Limb (tissue), 2 donors: Measurements from ENCODE around the gene LCN10.
"Not testable (repeated sequence)": the region's sequence is repeated elsewhere in the genome, so short reads cannot be mapped to it uniquely, and the experiment has no call there.

Experiments used
- DNase-seq, 2 donors: peaks; one replicate each; pipeline ENCODE4 v3.0.0-alpha.2; 2016; ENCODE audit errors: extremely low spot score in 2 of 2

Gene LCN10

DNA sequence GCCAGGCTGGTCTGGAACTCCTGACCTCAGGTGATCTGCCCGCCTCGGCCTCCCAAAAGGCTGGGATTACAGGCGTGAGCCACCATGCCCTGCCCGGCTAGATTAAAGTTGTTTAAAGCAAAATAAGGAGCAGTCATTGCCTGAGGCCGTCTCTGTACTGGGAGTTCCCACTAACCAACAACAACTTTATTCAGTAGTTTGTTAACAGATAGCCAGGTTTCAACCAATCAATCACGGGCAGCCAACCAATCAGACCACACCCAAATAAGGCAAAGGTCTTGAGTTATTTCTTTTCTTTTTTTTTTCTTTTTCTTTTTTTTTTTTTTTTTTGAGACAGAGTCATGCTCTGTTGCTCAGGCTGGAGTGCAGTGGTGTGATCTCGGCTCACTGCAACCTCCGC, 38.0 kb downstream of the LCN10 start:
- DNase-seq = not testable (repeated sequence)

DNA sequence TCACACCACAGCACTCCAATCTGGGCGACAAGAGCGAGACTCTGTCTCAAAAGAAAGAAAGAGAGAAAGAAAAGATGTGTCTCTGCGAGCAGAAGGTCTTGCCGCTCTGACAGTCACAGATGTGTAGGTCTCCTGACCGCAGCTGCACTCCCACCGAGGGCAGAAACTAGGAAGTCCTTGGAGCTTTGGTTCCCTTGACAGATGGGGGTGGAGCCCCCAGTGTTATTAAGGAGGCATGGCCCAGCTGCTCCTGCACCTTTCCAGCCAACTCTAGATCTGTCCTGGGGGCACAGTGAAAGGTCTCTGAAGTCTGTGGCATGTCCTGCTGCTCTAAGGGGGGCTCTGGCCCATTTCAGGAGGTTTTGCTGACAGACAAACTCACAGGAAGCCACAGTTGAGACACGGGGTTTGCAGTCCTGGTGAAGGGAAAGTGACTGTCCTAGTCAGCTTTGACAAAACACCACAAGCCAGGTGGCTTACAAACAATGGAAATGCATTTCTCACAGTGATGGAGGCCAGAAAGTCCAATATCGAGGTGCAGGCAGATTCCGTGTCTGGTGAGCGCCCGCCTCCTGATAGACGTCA, 39.4 kb downstream of the LCN10 start:
- no peak for DNase-seq

DNA sequence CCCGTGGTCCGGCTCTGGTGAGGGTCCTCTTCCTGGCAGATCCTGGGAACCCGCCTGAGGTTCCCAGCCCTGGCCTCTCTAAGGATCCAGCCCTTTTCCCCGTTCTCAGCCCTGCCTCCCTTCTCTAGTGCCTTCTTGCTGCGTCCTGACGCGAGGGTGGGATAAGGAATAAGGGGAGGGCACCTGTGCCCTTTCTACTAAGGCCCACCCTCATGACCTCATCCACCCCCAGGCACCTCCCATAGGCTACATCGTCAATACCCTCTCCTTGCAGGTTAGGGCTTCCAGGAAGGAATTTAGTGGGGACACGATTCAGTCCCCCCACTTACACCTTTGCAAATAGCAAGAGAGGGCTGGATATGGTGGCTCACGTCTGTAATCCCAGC, 41.1 kb downstream of the LCN10 start:
- no peak for DNase-seq

DNA sequence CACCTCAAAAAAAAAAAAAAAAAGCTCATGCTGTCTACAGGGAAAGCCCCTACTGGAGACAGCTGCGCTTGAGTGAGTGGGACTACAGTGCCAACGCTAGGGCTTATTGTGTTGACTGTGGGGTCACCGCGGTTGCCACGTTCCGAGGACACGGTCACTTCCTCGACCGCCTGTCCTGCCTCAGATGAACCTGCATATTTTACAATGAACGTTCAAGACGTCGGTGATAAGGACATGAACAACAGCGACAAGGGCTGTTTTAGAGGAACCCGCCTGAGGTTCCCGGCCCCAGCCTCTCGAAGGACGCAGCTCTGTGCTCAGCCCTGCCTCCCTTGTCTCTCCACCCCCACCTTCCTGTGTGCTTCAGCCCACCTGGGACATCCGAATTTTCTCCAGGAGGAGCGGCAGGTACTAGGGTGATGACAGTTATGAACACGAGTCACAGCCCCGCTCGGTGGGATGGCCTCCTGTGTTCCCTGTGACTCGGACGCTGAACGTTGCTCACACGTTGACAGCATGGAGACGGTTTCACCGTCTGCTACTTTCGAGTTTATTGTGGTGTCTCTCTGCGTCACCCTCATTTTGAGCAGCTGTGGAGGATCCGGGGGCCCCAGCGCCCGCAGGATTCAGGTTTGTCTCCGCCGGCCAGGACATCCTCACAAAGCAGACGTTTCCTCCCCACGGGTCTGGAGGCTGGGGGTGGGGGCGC, 41.6 kb downstream of the LCN10 start:
- DNase-seq = no peak

DNA sequence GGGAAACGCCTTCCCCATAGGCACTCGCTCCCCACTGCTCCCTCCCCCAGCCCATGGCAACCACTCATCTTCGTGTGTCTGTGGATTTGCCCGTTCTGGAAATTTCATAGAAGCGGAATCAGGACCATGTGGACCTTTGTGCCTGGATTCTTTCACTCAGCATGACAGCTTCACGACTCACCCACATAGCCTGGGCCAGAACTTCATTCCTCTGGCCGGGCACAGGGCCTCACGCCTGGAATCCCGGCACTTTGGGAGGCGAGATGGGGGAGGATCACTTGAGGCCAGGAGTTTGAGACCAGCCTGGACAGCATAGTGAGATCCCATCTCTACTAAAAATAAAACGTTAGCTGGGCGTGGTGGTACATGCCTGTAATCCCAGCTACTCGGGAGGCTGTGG, 42.4 kb downstream of the LCN10 start:
- DNase-seq = no peak

DNA sequence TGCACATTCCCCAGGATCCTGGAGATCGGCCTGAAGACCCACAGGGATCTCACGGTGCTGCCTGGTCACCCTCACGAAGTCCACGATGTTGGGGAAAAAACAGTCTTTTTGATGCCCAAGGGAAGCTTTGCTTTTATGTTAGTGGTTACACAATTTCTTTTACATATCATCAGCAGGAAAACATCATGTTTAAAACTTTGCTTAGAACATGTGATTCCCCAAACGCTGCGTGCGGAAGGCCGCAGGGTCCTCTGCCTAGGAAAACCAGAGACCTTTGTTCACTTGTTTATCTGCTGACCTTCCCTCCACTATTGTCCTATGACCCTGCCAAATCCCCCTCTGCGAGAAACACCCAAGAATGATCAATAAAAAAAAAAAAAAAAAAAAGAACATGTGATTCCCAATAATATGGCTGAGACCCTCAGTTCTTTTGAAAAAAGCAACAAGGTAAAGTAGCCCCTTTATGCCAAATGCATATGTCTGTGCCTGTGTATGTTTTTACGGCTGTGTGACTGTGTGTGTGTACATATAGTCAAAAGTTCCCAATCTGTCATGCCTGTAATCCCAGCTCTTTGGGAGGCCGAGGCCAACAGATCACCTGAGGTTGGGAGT, 44.0 kb downstream of the LCN10 start:
- DNase-seq = no peak

DNA sequence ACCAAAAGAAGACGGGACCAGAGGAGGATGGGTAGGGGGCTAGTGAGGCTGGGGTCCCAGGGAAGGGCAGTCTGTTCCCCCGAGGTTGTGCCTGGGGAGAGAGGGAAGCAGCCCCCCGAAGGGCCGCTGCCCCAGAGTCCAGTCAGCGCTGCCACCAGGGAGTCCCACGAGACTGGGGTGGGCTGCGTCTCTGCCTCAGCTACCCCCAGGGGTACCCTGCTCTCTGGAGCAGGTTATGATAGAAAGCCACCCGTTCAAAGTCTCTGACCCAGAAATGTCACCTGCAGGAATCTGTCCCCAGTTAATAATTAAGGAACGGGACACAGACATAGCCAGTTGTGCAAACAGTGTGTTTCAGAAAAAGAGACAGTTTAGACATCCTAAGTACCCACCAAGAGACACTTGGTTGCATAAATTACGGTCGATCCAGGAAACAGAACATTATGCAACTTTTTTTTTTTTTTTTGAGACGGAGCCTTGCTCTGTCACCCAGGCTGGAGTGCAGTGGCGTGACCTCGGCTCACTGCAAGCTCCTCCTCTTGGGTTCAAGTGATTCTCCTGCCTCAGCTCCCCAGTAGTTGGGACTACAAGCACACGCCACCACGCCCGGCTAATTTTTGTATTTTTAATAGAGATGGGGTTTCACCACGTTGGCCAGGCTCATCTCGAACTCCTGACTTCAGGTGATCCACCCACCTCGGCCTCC, 44.8 kb downstream of the LCN10 start:
- no peak for DNase-seq

DNA sequence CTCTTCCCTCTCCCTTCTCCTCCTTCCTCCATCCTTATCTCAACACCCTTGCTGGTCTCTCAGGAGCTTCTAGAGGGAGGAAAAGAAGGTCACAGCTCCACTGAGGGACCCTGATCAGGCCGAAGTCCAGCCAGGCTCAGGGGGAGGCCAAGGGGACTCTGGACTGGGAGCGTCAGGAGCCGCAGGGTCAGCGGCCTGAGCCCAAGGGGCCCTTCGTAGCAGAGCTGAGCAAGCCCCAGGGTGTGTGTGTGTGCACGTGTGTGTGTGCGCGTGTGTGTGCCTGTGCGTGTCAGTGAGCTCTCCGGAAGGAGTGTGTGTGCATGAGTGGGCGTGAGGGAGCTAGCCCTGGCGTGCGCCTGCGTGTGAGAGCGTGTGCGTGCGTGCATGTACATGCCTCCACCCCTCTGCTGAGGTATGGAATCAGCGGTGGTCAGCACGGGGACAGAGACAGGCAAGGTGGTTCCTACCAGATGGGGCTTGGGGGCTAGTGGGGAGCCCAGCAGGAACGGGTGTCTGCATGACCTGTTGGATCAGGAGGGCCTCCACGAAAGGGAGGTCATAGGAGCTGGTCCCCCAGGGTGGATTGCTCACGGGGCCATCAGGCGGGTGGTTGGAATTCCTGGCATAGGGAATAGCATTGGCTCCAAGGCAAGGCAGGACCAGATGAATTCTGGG, 45.5 kb downstream of the LCN10 start:
- no peak for DNase-seq

DNA sequence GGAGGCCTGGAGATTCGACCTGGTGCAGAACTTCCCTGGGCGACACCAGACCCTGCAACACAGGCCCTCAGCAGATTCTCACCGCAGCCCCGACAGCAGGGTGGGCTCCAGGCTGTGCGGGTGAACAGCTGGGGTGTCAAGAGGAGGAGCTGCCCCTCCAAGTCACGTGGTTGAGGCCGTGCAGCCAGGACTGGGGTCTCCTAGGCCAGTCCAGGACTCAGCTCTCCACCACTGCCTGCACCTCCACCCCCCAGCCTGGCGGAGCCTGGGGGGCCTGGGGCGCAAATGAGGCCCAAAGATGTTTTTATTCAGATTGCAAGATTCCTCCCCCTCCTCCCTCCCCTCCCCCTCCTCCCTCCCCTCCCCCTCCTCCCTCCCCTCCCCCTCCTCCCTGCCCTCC, 46.2 kb downstream of the LCN10 start:
- peak in 1 of 2 donors; percentile 58 for DNase-seq

DNA sequence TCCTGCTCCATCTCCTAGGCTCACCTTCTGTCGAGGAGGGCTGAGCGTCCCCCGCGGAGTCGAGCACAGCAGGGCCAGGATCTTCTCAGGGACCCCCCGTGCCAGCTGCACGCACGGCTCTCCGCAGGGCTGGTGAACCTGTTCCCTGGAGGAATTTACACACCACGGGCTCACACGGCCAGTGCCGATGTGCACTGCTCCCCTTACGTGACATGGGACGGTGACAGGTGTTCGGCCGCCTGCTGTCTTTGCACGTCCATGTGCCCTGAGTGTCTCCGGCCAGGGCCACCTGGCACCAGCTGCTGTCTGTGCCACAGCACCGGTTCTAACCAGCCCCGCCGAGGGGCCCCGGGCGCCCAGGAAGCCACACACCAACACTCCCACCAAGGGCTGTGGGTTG, 46.8 kb downstream of the LCN10 start:
- DNase-seq = no peak

DNA sequence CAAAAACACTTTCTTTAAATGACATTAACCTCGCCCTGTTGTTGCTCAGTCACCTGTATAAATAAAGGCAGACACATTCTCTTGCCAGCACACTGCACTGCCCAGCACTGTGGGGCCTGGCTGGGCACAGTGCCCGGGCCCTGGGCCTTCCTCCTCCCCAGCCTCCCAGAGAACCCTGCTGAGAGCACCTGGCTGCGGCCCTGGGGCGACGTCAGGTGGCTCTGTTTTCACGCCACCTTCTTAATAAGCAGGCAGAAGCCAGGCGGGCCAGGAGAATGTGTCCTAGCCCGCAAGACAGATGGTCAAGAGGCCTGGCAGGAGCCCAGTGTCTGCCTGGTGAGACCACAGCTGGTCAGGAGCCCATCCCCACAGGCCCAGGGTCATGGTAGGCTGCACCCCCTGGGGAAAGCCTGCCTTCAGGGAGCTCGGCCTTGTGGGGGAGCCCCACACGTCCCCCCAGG, 47.3 kb downstream of the LCN10 start:
- DNase-seq = no peak

DNA sequence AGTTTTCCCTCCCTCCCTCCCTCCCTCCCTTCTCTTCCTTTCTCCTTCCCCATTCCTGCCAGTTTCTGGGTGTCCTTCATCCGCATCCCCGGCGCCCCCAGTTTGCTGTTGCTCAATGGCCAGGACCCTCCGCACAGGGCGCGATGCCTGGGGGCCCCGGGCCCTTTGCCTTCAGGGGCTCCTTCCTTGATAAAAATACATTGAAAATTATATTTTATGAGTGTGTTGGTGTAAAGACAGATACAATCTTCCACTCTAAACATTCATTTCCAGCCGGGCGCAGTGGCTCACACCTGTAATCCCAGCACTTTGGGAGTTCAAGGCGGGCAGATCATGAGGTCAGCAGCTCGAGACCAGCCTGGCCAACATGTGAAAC, 47.9 kb downstream of the LCN10 start:
- DNase-seq = no peak

DNA sequence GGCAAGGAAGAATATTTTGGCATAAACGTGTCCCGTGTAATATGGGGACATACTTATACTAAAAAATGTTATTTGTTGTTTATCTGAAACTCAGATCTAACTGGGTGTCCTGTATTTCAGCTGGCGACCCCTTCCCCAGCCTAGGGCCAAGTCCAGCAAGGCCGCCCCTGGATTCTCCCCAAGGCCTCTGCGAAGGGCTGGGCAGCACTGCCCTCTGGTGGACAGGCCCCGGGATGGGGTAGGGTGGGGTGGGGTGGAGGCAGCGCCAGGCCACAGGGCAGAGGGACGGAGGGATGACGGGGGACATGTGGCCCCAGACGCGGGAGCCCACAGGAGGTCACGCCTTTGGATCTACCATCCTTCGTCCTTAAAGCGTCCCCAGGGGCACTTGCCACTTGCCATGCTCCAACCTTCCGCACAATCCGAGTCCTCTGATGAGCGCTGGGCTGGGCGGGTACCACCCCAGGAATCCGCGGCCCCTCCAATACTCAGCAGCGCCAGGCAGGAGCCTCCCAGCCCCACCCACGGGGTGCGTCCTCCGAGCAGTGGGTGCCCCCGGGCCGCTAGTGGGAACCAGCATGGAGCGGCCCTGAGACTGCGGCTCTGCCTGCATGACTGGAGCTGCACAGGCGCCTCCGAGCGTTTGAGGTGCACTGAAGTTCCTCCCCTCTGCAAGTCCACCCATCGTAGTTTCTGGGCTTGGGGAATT, 48.4 kb downstream of the LCN10 start:
- no peak for DNase-seq

DNA sequence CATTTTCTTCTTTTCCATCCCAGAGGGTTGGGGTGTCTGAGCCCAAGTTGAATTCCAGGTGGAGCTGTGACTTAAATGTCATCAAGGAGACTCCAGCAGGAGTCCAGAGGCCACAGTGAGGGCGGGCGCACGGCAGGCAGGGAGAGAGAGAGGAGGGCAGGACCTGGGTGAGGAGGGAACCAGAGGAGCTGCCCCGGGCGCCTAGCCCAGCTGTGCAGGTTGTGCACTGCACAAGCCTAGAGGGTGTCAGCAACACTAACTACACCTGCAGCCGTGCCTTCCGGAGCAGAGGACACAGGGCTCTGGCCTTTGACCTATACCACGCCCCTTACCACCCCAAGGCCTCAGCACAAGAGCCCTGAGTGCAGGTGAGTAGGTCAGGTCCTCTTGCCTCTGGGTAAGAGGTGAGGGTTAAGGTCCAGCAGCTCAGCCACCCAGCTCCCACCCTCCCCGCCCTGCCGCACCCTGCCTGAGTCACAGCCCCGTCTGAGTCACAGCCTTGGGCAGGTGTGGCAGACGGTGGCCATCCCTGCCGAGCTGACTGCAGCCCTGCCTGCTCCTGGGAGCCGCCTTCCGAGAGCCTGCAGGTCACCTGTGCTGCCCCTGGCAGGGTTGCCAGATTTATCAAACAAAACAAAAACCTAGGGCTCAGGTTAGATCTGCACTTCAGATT, 49.1 kb downstream of the LCN10 start:
- DNase-seq = no peak

DNA sequence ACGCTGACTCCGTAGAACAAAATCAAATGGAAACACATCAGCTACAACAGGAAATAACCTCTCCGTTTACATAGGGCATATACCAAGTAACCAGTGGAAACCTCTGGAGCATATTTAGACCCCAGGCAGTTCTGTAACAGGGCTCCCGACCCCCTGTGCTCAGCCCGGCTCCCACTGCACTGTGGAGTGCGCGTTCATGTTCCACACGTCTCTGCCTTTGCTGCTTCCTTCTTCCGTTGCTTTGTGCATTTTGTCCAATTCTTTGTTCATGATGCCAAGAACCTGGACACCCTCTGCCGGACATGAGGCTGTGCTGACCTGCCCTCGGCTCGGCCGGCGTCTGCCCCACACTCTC, 49.6 kb downstream of the LCN10 start:
- DNase-seq = no peak

DNA sequence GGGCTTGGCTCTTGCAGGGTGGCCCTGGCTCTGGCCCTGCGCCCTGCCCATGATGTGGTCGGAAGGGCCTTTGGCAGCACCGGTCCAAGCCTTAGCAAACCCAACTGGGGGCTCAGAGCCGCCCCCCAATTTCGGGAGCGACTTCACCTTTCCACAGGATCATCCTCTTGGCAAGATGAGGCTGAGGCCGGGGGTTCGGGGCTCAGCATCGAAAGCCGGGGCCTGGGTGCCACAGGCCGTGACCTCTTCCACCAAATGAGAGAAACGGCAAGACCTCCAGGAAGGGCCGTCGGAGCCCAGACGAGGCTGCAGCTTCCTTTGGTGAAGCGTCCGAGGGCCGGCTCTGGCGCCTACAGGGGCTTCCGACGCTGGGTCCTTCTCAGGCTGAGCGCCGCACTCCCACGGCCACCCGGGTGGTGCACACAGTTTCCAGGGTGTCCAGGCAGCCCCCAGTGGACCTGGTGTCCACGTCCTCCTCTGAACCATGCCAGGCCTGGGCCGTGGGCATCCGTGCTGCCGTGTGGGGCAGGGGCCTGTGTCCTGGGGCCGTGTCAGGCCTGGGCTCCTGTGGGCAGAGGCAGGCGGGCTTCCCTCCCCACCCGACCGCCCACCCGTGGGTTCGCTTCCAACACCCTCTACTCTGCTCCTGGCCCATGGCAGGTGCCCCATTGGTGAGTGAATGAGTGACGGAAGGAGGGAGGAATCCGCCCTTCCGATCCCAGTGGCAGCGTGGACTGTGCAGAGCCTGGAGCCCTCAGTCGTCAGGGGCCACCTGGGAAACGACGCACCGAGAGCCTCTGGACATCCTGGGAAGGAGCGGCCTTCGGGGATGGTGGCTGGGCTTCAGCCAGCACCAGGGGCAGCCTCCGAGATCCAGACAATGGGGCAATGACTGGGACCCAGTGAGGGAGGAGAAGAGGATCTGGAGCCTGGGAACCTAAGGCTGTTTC, 50.3 kb downstream of the LCN10 start:
- no peak for DNase-seq

DNA sequence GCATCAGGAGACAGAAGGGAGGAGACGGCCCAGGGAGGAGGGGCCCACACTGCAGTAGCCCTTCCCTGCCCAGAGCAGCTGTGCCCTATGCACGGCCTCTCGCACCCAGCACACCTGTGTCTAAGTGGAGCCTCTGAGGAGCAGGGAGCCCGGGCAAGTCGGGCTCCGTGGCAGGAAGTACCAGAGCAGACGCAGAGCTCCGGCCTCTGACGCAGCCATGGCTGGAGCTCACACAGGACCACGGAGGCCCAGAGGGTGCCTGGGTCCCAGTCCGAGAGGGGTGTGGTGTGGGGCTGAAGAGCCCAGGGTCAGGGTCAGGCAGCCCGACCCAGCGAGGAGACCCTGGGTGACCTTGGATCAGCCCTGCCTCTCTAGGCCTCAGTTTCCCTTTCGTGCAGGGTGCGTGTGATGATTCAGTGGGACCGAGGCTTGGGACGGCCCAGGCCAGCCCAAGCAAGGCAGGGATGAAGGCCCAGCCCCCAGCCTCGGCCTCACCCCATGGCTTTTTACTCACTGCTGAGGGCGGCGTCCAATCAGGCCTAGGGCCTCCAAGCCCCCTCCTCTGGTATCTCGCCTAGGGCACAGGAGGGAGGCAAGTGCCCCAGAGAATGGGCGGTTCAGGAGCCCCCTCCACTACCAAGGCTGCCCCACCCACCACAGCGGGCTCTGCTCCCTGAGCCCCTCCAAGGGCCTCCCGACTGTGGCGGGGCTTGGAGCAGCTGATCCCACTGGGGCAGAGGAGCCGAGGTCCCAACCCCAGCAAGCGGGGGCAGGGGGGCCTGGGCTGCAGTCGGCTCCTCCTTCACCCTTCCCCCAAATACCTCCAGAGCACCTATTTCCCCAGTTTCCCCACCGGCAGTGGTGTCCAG, 51.2 kb downstream of the LCN10 start:
- no peak for DNase-seq

DNA sequence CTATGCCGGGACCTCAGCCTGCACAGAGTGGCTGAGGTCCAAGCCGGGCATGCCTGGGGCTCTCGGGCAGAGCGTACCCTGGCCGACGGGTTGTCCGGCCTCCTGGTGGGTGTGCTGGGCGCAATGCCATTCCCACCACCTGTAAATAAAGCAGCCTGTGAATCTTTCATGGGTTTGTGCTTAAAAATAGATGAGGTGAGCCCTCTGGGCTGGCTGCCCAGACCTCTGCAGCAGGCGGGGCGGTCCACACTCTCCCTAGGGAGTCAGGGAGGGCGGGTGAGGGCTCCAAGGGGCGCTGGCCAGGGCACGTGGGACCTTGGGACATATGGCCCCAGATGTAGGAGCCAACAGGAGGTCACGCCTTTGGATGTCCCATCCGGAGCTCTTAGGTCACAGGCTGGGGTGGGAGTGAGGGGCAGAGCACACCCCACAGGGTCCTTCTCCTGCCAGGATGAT, 51.9 kb downstream of the LCN10 start:
- no peak for DNase-seq
